ENCODE measurements around the gene CDC6.
A peak's percentile ranks its signal among the peaks of the same experiment; 100 is the strongest.

CDC6 gene

GRCh38 chr17:40312131-40312731 lies 24.6 kb downstream of the CDC6 start:
- DNase-seq, result no peak

- no peak for DNase-seq
Measured at GRCh38 chr17:40312893-40313667, 25.4 kb downstream of the CDC6 start.

GRCh38 chr17:40313668-40314583 lies 26.2 kb downstream of the CDC6 start:
- no peak for DNase-seq

GRCh38 chr17:40314584-40314956 lies 26.9 kb downstream of the CDC6 start:
- peak; percentile 87 for DNase-seq

- DNase-seq, result no peak
Measured at GRCh38 chr17:40315206-40315605, 27.5 kb downstream of the CDC6 start.

- DNase-seq, result no peak
Measured at GRCh38 chr17:40315678-40316570, 28.2 kb downstream of the CDC6 start.

- no peak for DNase-seq
Measured at GRCh38 chr17:40316571-40317344, 29.1 kb downstream of the CDC6 start.

- DNase-seq, result no peak
Measured at GRCh38 chr17:40317345-40317873, 29.7 kb downstream of the CDC6 start.

- DNase-seq, result peak; percentile 93
Measured at GRCh38 chr17:40317880-40318829, 30.5 kb downstream of the CDC6 start.

GRCh38 chr17:40318830-40319391 lies 31.2 kb downstream of the CDC6 start:
- DNase-seq, result peak; percentile 36

GRCh38 chr17:40319651-40320540 lies 32.2 kb downstream of the CDC6 start:
- DNase-seq, result peak; percentile 80

GRCh38 chr17:40320756-40321523 lies 33.3 kb downstream of the CDC6 start:
- DNase-seq, result peak; percentile 38

- DNase-seq, result no peak
Measured at GRCh38 chr17:40321524-40321929, 33.8 kb downstream of the CDC6 start.

GRCh38 chr17:40321961-40322357 lies 34.3 kb downstream of the CDC6 start:
- DNase-seq, result peak; percentile 43

- peak; percentile 87 for DNase-seq
Measured at GRCh38 chr17:40322358-40323315, 35.0 kb downstream of the CDC6 start.
